Chondrocyte (in vitro differentiated cells): ENCODE measurements around the gene TMPRSS11A. TPM values are rescaled to one million over a fixed set of nuclear protein-coding genes. Genes with fewer than 3 reads are reported as not detected.

Experiments used
- DNase-seq: peaks from one replicate; pipeline ENCODE4 v3.0.0; 2021; ENCODE audit warnings: mixed read lengths, low spot score
- H3K27ac Mint-ChIP-seq: one replicate; pipeline ENCODE4 v1.8.0; 2021; ENCODE audit warnings: mild to moderate bottlenecking, moderate library complexity, mixed read lengths; ENCODE audit not compliant: unreplicated experiment
- H3K27me3 Mint-ChIP-seq: 2 replicates; pipeline ENCODE4 v1.8.0; 2021; ENCODE audit warnings: low read depth, mixed read lengths
- H3K36me3 Mint-ChIP-seq: 2 replicates; pipeline ENCODE4 v1.8.0; 2021; ENCODE audit warnings: low read depth, mixed read lengths
- H3K4me1 Mint-ChIP-seq: 2 replicates; pipeline ENCODE4 v1.8.0; 2021; ENCODE audit warnings: low read depth, mild to moderate bottlenecking, mixed read lengths
- H3K4me3 Mint-ChIP-seq: one replicate; pipeline ENCODE4 v1.8.0; 2021; ENCODE audit warnings: mild to moderate bottlenecking, moderate library complexity, mixed read lengths; ENCODE audit not compliant: unreplicated experiment
- H3K9me3 Mint-ChIP-seq: 2 replicates; pipeline ENCODE4 v1.8.0; 2021; ENCODE audit warnings: low read depth, mixed read lengths
- total RNA-seq: library from RNA; stranded (reverse); gene quantifications from 3 replicates; pipeline ENCODE4 v1.2.1, GENCODE V29; 2021
- TF ChIP-seq, protein P1 (sequence below): fragments of 200-600 bp; sonication (generic); IDR thresholded peaks from 2 replicates; pipeline ENCODE4 v1.5.0; 2021; ENCODE audit warnings: antibody characterized with exemption, mild to moderate bottlenecking, moderate library complexity

Gene TMPRSS11A
- total RNA-seq, 1 donor from 2014 or later: not detected

DNA sequence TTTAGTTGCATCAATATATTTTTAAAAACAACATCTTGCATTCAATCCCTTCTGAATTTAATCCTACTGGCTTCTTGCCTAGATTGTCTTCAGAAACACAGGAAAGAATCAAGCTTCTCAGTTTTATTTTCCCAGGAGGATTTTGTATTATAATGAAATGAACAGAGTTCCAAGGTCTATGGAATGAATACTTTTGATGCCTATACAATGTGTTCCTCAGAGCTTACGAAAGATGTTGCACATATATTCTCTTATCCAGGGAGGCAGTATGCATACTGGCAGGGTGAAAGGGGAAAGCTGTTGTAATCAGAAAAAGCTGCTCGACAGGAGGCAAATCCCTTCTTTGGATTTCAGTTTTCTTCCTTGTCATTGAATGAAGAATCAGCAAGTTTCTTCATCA is 88.3 kb downstream of the TMPRSS11A start:
- no peaks in the 10 kb centered on the region for H3K36me3 Mint-ChIP-seq
- H3K27ac Mint-ChIP-seq: no peak overlapping the region
- TF ChIP-seq, protein P1, sequence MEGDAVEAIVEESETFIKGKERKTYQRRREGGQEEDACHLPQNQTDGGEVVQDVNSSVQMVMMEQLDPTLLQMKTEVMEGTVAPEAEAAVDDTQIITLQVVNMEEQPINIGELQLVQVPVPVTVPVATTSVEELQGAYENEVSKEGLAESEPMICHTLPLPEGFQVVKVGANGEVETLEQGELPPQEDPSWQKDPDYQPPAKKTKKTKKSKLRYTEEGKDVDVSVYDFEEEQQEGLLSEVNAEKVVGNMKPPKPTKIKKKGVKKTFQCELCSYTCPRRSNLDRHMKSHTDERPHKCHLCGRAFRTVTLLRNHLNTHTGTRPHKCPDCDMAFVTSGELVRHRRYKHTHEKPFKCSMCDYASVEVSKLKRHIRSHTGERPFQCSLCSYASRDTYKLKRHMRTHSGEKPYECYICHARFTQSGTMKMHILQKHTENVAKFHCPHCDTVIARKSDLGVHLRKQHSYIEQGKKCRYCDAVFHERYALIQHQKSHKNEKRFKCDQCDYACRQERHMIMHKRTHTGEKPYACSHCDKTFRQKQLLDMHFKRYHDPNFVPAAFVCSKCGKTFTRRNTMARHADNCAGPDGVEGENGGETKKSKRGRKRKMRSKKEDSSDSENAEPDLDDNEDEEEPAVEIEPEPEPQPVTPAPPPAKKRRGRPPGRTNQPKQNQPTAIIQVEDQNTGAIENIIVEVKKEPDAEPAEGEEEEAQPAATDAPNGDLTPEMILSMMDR: no peak
- no peak overlapping the region for H3K4me3 Mint-ChIP-seq
- H3K4me1 Mint-ChIP-seq: no peaks in the 10 kb centered on the region
- H3K27me3 Mint-ChIP-seq: peaks cover 13% of the 10 kb centered on the region
- no peak for DNase-seq
- peaks cover 3% of the 10 kb centered on the region for H3K9me3 Mint-ChIP-seq

DNA sequence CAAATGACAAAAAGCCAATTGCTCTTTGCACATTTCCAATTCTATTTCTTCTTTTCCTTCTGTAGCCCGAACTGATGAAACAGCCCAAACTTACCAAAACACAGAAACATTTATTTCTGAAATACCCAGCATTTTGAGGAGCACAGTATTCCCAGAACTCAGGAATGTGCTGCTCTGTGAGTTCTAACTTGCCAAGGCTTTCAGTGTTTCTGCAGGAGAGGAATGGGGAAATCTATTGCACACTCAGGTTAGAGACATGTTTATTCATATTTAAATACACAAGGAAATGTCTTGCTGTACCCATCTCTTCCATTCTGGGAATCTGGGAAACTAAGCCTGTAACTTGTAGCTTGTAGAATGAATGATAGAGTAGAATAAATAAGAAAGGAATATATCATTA is 90.2 kb downstream of the TMPRSS11A start:
- TF ChIP-seq, protein P1: no peak
- H3K36me3 Mint-ChIP-seq: no peaks in the 10 kb centered on the region
- no peak overlapping the region for H3K4me3 Mint-ChIP-seq
- H3K4me1 Mint-ChIP-seq: no peaks in the 10 kb centered on the region
- peaks cover 14% of the 10 kb centered on the region for H3K27me3 Mint-ChIP-seq
- DNase-seq: no peak
- H3K27ac Mint-ChIP-seq: no peak overlapping the region
- peaks cover 5% of the 10 kb centered on the region for H3K9me3 Mint-ChIP-seq

DNA sequence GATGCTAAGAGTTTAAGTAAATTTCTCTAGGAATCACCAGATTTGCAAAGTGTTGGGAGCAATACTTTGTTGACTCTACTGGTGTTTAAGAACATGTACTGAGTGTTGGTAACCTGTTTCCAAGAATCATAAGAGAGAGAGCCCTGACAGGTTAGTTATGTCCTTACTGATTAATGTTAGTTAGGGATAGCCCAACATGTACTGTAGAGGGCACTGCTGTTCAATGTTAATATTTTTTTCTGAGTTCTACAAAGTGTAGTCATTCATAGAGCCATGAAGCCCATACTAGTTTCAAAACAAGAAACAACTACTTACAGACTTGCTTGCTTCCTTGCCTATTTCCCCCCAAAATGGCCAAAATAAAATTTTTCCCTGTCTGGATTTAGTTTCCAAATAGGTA is 91.4 kb downstream of the TMPRSS11A start:
- Mint-ChIP-seq H3K27ac (no peak overlapping the region), H3K27me3 (peaks cover 12% of the 10 kb centered on the region), H3K4me1 (no peaks in the 10 kb centered on the region), H3K9me3 (peaks cover 10% of the 10 kb centered on the region), H3K36me3 (no peaks in the 10 kb centered on the region), H3K4me3 (no peak overlapping the region)
- DNase-seq: no peak
- TF ChIP-seq, protein P1: peak; percentile 67

DNA sequence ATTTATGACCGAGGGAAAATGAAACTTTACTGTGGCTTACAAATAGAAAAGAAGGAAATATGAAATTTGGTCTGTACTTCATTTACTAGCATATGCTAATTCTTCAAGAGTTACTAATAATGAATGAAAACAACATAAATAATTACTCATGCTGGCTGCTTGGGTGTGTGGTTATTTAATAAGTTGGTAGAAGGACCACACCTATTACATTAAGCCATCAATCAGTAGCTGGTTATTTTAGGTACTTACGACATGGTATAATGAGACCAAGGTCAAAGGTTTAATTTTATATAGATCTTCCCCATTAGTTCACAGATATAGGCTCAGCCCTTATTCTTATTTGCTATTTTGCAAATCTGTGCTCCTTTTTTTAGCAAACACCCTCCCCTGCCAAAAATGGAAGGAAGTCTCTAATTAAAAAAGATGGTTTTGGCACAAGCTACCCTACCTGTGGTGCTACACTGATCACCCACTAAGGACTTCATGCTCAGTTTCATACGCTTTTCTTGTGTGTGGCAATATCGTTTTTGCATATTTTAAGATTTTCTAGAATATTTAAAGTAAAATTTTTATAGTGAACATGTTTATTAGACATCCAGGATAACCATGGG is 93.6 kb downstream of the TMPRSS11A start:
- no peak overlapping the region for H3K4me3 Mint-ChIP-seq
- DNase-seq: no peak
- peaks cover 26% of the 10 kb centered on the region for H3K9me3 Mint-ChIP-seq
- H3K4me1 Mint-ChIP-seq: no peaks in the 10 kb centered on the region
- peaks cover 11% of the 10 kb centered on the region for H3K27me3 Mint-ChIP-seq
- H3K36me3 Mint-ChIP-seq: no peaks in the 10 kb centered on the region
- H3K27ac Mint-ChIP-seq: no peak overlapping the region
- TF ChIP-seq, protein P1: no peak

DNA sequence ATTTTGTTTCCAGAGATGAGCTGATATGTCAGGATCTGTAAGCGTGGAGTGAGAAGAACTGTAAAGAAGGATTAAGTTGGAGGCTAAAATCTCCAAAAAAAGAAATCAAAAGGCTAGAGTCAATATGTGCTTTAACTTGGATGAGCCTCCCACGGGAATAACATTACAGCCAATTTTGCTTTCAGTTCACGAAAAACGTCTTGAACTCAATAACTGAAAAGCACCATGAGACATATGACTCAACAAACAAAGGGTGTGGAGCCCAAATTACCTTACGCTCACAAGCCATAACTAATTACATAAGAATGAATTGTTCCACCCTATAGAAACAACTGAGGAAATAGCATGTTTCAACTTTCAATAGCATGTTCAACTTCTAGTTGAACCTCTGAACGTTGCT is 101.8 kb downstream of the TMPRSS11A start:
- no peak overlapping the region for H3K4me3 Mint-ChIP-seq

More for the DNA sequence above, 101.8 kb downstream of the TMPRSS11A start:
- DNase-seq: no peak
- TF ChIP-seq, protein P1: no peak
- Mint-ChIP-seq H3K27ac (no peak overlapping the region), H3K4me1 (no peaks in the 10 kb centered on the region), H3K27me3 (peaks cover 7% of the 10 kb centered on the region), H3K36me3 (no peaks in the 10 kb centered on the region), H3K9me3 (peaks cover 15% of the 10 kb centered on the region)

Other genes with a start within 250 kb of the TMPRSS11A start
- gene GNRHR, start 209.1 kb downstream of the TMPRSS11A start, total RNA-seq: not detected in 3 replicates
- gene TMPRSS11D, start 79.5 kb downstream of the TMPRSS11A start, total RNA-seq: not detected in 3 replicates
- not detected in 3 replicates for gene TMPRSS11F, start 166.4 kb upstream of the TMPRSS11A start, total RNA-seq